GM12872 (cell line): ENCODE results near the gene NFATC1.

Experiments used
- TF ChIP-seq, protein P1 (sequence below): IDR thresholded peaks from 3 replicates; pipeline ENCODE4 v1.5.1; 2011; ENCODE audit warnings: low read depth, mild to moderate bottlenecking, low read length, moderate library complexity; ENCODE audit not compliant: insufficient read depth

Gene NFATC1

DNA sequence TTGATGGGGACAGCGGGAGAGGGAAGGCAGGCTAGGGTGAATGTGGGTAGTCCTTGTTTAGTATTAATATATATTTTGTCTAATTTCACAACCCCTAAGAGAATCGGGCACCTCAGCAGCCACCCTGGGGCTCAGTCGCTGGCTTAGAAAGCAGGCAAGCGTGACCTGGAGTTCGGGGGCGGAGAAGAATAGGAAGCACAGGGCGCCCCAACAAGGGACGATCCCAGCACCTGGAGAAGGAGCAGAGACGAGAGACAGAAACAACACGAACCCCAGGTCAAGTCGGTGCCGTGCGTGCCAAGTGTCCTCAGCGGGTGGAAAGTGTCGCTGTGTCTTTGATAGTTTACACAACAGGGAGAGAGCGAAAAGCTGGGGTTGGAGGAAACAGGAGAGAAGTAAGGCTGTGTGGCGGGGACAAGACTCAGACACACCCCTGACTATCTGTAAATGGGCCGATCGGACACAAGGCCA, 95.4 kb downstream of the NFATC1 start:
- TF ChIP-seq, protein P1, sequence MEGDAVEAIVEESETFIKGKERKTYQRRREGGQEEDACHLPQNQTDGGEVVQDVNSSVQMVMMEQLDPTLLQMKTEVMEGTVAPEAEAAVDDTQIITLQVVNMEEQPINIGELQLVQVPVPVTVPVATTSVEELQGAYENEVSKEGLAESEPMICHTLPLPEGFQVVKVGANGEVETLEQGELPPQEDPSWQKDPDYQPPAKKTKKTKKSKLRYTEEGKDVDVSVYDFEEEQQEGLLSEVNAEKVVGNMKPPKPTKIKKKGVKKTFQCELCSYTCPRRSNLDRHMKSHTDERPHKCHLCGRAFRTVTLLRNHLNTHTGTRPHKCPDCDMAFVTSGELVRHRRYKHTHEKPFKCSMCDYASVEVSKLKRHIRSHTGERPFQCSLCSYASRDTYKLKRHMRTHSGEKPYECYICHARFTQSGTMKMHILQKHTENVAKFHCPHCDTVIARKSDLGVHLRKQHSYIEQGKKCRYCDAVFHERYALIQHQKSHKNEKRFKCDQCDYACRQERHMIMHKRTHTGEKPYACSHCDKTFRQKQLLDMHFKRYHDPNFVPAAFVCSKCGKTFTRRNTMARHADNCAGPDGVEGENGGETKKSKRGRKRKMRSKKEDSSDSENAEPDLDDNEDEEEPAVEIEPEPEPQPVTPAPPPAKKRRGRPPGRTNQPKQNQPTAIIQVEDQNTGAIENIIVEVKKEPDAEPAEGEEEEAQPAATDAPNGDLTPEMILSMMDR: no peak

DNA sequence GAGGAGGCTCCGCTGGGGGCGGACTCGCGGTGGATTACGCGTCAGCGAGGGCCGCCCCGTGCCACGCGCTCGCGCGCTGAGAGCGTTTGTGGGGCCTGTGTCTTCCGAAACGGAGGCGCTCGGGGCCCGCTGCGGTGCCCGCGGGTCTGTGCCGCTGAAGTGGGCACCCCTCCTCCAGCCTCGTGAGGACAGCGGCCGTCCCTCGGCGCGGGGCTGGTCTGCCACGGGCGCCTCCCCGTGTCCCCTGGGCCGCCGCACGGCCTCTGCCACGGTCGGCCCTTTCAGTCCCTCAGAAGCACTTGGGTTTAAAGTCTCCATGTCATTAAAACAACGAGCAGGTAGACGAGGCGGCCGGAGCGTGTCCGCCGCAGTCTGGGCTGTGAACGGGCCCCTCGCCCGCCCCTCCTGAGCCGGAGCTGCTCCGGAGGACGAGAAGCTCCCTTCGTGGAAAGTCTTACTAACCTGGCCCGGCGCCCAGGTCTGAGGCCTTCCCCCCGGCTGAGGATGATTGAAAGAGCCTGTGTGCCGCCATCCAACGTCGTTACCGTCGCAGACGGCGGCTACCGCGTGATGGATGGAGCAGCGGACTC, 97.6 kb downstream of the NFATC1 start:
- TF ChIP-seq, protein P1: no peak

DNA sequence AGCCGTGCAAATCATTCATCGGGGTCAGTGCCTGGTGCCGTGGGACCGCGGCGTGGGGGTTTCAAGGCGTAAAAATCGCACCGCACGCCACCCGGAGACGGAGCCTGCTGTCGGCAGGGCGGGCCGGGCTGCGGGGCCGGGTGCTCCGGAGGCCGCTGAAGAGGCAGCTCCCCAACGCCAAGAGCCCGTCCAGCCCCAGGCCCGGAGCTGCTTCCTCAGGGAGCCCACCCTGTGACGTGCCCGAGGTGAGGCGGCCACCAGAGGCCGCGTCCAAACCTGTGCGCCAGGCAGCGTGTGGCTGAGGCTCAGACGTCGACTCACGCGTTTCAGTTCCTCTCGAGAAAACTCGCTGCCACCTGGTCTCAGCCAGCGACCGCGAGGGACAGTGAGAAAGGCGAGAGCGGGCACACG, 98.1 kb downstream of the NFATC1 start:
- TF ChIP-seq, protein P1: no peak

- TF ChIP-seq, protein P1: no peak
These were observed 99.2 kb downstream of the NFATC1 start for GRCh38 chr18:79494936-79495335.

DNA sequence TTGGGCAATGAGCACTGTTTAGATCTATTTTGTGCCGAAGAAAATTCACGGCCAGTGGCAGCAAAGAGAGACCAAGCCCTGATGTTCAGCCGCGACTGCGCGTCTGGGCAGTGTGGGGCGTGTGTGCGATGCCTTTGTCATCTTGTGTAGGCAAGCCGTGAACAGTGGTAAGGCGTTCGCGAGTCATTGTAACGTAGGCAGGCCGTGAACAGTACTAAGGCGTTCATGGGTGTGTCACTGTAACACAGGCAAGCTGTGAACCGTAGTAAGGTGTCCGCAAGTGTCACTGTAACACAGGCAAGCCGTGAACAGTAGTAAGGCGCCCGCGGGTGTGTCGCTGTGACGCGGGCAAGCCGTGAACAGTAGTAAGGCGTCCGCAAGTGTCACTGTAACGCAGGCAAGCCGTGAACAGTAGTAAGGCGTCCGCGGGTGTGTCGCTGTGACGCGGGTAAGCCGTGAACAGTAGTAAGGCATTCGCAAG, 99.9 kb downstream of the NFATC1 start:
- TF ChIP-seq, protein P1: no peak

- TF ChIP-seq, protein P1: no peak
These were observed 100.7 kb downstream of the NFATC1 start for GRCh38 chr18:79496237-79496977.

DNA sequence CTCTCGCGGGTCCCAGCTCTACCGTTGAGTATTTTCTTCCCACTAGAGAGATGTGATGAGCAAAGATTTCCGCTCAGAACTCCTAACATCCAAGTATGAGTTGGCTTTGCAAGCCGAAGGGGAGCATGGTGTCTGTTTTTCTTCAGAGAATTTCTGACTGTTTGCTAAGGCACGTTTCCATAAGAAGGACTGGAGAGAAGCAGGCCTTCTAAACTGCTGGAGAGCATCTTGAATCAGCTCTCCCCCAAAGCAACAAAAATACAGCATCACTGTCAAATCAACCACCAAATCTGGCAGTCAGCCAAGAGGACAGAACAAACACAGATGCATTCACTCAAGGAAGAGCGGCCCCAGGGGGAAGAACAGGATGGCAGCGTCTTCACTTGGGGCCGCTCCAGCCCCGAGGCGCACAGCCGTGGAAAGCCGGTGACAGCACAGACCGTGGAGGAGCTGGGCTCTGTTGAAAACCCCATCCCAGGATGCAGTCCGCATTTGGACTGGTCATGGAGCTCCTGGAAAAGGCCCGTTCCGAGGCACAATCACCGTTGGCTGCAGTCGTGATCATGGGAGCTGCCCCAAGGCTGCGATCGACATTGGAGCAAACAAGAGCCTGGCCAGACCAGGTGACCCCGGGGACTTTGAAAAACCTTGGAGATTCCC, 101.4 kb downstream of the NFATC1 start:
- TF ChIP-seq, protein P1: no peak
